Measurements from ENCODE around the gene PTPRO. TPM values are rescaled to one million over a fixed set of nuclear protein-coding genes. Genes with fewer than 3 reads are reported as not detected.

The PTPRO gene
- total RNA-seq, 1 experiment from 2014 or later: not detected

DNA sequence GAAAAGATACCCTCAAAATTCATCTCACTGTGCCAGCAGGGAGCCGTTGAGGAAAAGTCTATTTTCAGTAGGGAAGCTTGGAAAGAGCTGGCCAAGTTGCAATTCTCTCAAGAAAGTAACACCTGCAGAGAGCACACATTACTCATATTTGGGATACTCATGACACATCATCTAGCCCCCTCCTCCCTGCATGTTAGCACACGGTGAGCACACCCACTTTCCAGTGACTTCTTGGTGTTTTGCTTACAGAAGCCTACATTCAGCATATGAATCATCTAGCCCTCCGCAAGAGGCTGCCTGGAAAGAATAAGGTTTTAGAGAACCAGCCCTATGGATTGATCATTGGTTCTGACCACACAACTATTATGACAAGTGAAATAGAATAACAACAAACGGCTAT is 124.5 kb downstream of the PTPRO start:
- no peaks in the 10 kb centered on the region for H3K36me3 ChIP-seq (ENCODE audit: low read depth, low read length)
- ChIA-PET CTCF (no interaction called here), POLR2A (ENCODE audit: unreplicated experiment) (no interaction called here)
- peaks cover 6% of the 10 kb centered on the region; the same call in 1 of the 2 replicates for H3K4me1 ChIP-seq (ENCODE audit: insufficient read depth, low read length)
- H3K9me3 ChIP-seq (ENCODE audit: low read length): no peaks in the 10 kb centered on the region
- no peaks in the 10 kb centered on the region for H3K9me2 ChIP-seq (replicated peaks; ENCODE audit: low read length)
- H3K4me3 ChIP-seq (ENCODE audit: low read length): no peak overlapping the region
- intact Hi-C loops (cut with micrococcal nuclease): no loop called here
- no peaks in the 10 kb centered on the region for H3K27me3 ChIP-seq (ENCODE audit: low read length)
- H2AFZ ChIP-seq (ENCODE audit: low read length): no peak overlapping the region
- H3F3A ChIP-seq (ENCODE audit: low read length, unreplicated experiment): no peaks in the 10 kb centered on the region
- TF ChIP-seq, protein P1, sequence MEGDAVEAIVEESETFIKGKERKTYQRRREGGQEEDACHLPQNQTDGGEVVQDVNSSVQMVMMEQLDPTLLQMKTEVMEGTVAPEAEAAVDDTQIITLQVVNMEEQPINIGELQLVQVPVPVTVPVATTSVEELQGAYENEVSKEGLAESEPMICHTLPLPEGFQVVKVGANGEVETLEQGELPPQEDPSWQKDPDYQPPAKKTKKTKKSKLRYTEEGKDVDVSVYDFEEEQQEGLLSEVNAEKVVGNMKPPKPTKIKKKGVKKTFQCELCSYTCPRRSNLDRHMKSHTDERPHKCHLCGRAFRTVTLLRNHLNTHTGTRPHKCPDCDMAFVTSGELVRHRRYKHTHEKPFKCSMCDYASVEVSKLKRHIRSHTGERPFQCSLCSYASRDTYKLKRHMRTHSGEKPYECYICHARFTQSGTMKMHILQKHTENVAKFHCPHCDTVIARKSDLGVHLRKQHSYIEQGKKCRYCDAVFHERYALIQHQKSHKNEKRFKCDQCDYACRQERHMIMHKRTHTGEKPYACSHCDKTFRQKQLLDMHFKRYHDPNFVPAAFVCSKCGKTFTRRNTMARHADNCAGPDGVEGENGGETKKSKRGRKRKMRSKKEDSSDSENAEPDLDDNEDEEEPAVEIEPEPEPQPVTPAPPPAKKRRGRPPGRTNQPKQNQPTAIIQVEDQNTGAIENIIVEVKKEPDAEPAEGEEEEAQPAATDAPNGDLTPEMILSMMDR (conservative IDR thresholded peaks at IDR 0.05; ENCODE audit: low read depth, low read length): no peak
- TF ChIP-seq EZH2 (IDR thresholded peaks at IDR 0.05; ENCODE audit: low read length, unreplicated experiment): no peak
- no peak for TF ChIP-seq EZH2phosphoT487 (IDR thresholded peaks at IDR 0.05; ENCODE audit: borderline replicate concordance, low read length)
- H3K4me2 ChIP-seq (ENCODE audit: low read length): peak overlapping the region; percentile 6; the same call in 1 of the 2 replicates
- DNase-seq: peak; percentile 84
- H3K27ac ChIP-seq (ENCODE audit: low read length): 0 out of 2 replicates have a peak overlapping the region, but pooled peaks have one; percentile 12
- ATAC-seq: peak; percentile 57
- BruUV-seq (replicated peaks): no TSS peak
- H3K79me2 ChIP-seq (ENCODE audit: low read length): no peaks in the 10 kb centered on the region
- no peak overlapping the region for H3K9ac ChIP-seq (ENCODE audit: low read length)
- no peaks in the 10 kb centered on the region for H4K20me1 ChIP-seq (ENCODE audit: low read length)

DNA sequence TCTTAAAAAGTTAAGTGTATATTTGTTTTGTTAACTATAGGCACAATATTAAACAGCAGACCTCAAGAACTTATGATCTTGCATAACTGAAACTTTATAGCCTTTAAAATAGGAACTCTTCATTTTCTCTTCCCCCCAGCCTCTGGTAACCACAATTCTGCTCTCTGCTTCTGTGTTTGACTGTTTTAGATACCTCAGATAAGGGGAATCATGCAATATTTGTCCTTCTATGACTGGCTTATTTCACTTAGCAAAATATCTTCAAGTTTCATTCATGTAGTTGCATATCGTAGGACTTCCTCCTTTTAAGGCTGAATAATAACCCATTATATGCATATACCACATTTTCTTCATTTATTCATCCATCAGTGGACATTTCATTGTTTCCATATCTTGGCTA is 131.3 kb downstream of the PTPRO start:
- ChIA-PET CTCF (no interaction called here), POLR2A (ENCODE audit: unreplicated experiment) (no interaction called here)
- no peak overlapping the region for H2AFZ ChIP-seq (ENCODE audit: low read length)
- H3K4me3 ChIP-seq (ENCODE audit: low read length): no peak overlapping the region
- H3K36me3 ChIP-seq (ENCODE audit: low read depth, low read length): no peaks in the 10 kb centered on the region
- no peaks in the 10 kb centered on the region for H4K20me1 ChIP-seq (ENCODE audit: low read length)
- no peak overlapping the region for H3K4me2 ChIP-seq (ENCODE audit: low read length)
- no peak for ATAC-seq
- H3K9me2 ChIP-seq (replicated peaks; ENCODE audit: low read length): no peaks in the 10 kb centered on the region
- no TSS peak for BruUV-seq (replicated peaks)
- intact Hi-C loops (cut with micrococcal nuclease): no loop called here
- no peaks in the 10 kb centered on the region for H3F3A ChIP-seq (ENCODE audit: low read length, unreplicated experiment)
- H3K27ac ChIP-seq (ENCODE audit: low read length): no peak overlapping the region
- no peaks in the 10 kb centered on the region for H3K79me2 ChIP-seq (ENCODE audit: low read length)
- no peak for DNase-seq
- H3K4me1 ChIP-seq (ENCODE audit: insufficient read depth, low read length): no peaks in the 10 kb centered on the region
- TF ChIP-seq EZH2 (IDR thresholded peaks at IDR 0.05; ENCODE audit: low read length, unreplicated experiment) (no peak), EZH2phosphoT487 (IDR thresholded peaks at IDR 0.05; ENCODE audit: borderline replicate concordance, low read length) (no peak)
- TF ChIP-seq, protein P1 (conservative IDR thresholded peaks at IDR 0.05; ENCODE audit: low read depth, low read length): no peak
- no peaks in the 10 kb centered on the region for H3K27me3 ChIP-seq (ENCODE audit: low read length)
- no peaks in the 10 kb centered on the region for H3K9me3 ChIP-seq (ENCODE audit: low read length)
- no peak overlapping the region for H3K9ac ChIP-seq (ENCODE audit: low read length)

DNA sequence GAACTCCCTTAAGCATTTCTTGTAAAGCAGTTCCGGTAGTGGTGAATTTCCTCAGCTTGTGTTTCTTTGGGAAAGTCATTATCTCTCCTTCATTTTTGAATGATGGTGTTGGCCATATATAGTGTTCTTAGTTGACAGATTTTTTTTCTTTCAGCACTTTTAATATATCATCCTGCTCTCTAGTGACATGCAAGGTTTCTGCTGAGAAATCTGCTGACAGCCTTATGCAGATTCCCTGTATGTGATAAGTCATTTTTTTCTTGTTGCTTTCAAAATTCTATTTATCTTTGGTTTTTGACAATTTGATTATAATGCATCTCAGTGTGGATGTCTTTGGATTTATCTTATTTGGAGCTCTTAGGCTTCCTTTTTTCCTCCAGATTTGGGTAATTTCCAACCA is 135.7 kb downstream of the PTPRO start:
- Histone ChIP-seq H3K4me2 (ENCODE audit: low read length) (no peak overlapping the region), H4K20me1 (ENCODE audit: low read length) (no peaks in the 10 kb centered on the region), H3K27me3 (ENCODE audit: low read length) (no peaks in the 10 kb centered on the region), H3F3A (ENCODE audit: low read length, unreplicated experiment) (no peaks in the 10 kb centered on the region), H3K27ac (ENCODE audit: low read length) (no peak overlapping the region), H3K36me3 (ENCODE audit: low read depth, low read length) (no peaks in the 10 kb centered on the region), H3K9me3 (ENCODE audit: low read length) (no peaks in the 10 kb centered on the region), H3K9ac (ENCODE audit: low read length) (no peak overlapping the region), H3K9me2 (replicated peaks; ENCODE audit: low read length) (no peaks in the 10 kb centered on the region), H3K4me1 (ENCODE audit: insufficient read depth, low read length) (no peaks in the 10 kb centered on the region), H3K4me3 (ENCODE audit: low read length) (no peak overlapping the region), H2AFZ (ENCODE audit: low read length) (no peak overlapping the region), H3K79me2 (ENCODE audit: low read length) (no peaks in the 10 kb centered on the region)
- CTCF ChIA-PET: no interaction called here
- TF ChIP-seq EZH2 (IDR thresholded peaks at IDR 0.05; ENCODE audit: low read length, unreplicated experiment) (no peak), EZH2phosphoT487 (IDR thresholded peaks at IDR 0.05; ENCODE audit: borderline replicate concordance, low read length) (no peak)
- TF ChIP-seq, protein P1 (conservative IDR thresholded peaks at IDR 0.05; ENCODE audit: low read depth, low read length): no peak
- intact Hi-C loops (cut with micrococcal nuclease): no loop called here
- no peak for ATAC-seq
- POLR2A ChIA-PET (ENCODE audit: unreplicated experiment): no interaction called here
- DNase-seq: no peak
- BruUV-seq (replicated peaks): no TSS peak
